OCI-LY7 (cell line): ENCODE measurements around the gene BRINP2. TPM values are rescaled to one million over a fixed set of nuclear protein-coding genes. Genes with fewer than 3 reads are reported as not detected.

Source experiments
- BruUV-seq: library from RNA; stranded (reverse); fragments of 400-500 nt; replicated peaks from 2 replicates; lab custom pipeline; 2021; lab: Mats Ljungman, UMichigan
- CTCF ChIA-PET: fragments of 300-600 bp; sonication (Branson Sonifier 250); formaldehyde crosslinking; loops from one replicate; lab custom pipeline; 2022; ENCODE audit warnings: antibody characterized with exemption; ENCODE audit not compliant: unreplicated experiment; lab: Charles Lee
- POLR2A ChIA-PET: fragments of 300-600 bp; sonication (Branson Sonifier 250); formaldehyde crosslinking; loops from one replicate; lab custom pipeline; 2022; ENCODE audit warnings: antibody characterized with exemption; lab: Charles Lee
- DNase-seq: peaks from one replicate; pipeline ENCODE4 v3.0.0-alpha.2; 2015; ENCODE audit warnings: low spot score
- H2AFZ ChIP-seq: fragments of 200-600 bp; sonication (generic), shearing (Covaris generic); 2 replicates; pipeline ENCODE4 v1.6.1; 2014; ENCODE audit warnings: mild to moderate bottlenecking, antibody characterized with exemption, low read length, moderate library complexity
- H3K27ac ChIP-seq: fragments of 200-600 bp; sonication (generic); 2 replicates; pipeline ENCODE4 v1.5.1; 2014; ENCODE audit warnings: mixed run types, low read depth, mild to moderate bottlenecking, moderate library complexity, low read length, inconsistent platforms; ENCODE audit not compliant: poor library complexity, severe bottlenecking
- H3K36me3 ChIP-seq: fragments of 200-600 bp; sonication (generic); 2 replicates; pipeline ENCODE4 v1.6.1; 2014; ENCODE audit warnings: mild to moderate bottlenecking, antibody characterized with exemption, low read length, moderate library complexity, mixed read lengths; ENCODE audit not compliant: insufficient read depth
- H3K4me1 ChIP-seq: fragments of 200-600 bp; sonication (generic); 2 replicates; pipeline ENCODE4 v1.5.1; 2014; ENCODE audit warnings: mild to moderate bottlenecking, low read length; ENCODE audit not compliant: insufficient read depth, poor library complexity, severe bottlenecking
- H3K4me2 ChIP-seq: fragments of 200-600 bp; sonication (generic); 2 replicates; pipeline ENCODE4 v1.6.1; 2014; ENCODE audit warnings: mild to moderate bottlenecking, low read length
- H3K4me3 ChIP-seq: fragments of 200-600 bp; sonication (generic); 2 replicates; pipeline ENCODE4 v1.5.1; 2014; ENCODE audit warnings: mild to moderate bottlenecking, low read depth, low read length; ENCODE audit not compliant: poor library complexity, severe bottlenecking
- H3K79me2 ChIP-seq: fragments of 200-600 bp; sonication (generic); 2 replicates; pipeline ENCODE4 v1.6.1; 2016; ENCODE audit warnings: low read depth, mild to moderate bottlenecking, low read length, moderate library complexity, mixed read lengths; ENCODE audit not compliant: insufficient read depth
- H3K9me2 ChIP-seq: fragments of 200-600 bp; sonication (generic); 2 replicates; pipeline ENCODE4 v1.6.1; 2016; ENCODE audit warnings: mild to moderate bottlenecking, low read length, mixed read lengths; ENCODE audit not compliant: insufficient read depth
- H3K9me3 ChIP-seq: fragments of 200-600 bp; sonication (generic); 2 replicates; pipeline ENCODE4 v1.6.1; 2014; ENCODE audit warnings: mild to moderate bottlenecking, mixed run types, low read length, mixed read lengths
- H4K20me1 ChIP-seq: fragments of 200-600 bp; sonication (generic); 2 replicates; pipeline ENCODE4 v1.6.1; 2014; ENCODE audit warnings: mild to moderate bottlenecking, antibody characterized with exemption, low read length, moderate library complexity, mixed read lengths; ENCODE audit not compliant: insufficient read depth
- CTCF ChIP-seq: fragments of 200-600 bp; sonication (generic); conservative IDR thresholded peaks from 2 replicates; pipeline ENCODE4 v1.5.1; 2014; ENCODE audit warnings: mild to moderate bottlenecking, antibody characterized with exemption, low read length, moderate library complexity, mixed read lengths
- EZH2phosphoT487 ChIP-seq: fragments of 200-600 bp; sonication (generic); IDR thresholded peaks from 2 replicates; pipeline ENCODE4 v1.6.1; 2018; ENCODE audit warnings: low read depth, borderline replicate concordance, mild to moderate bottlenecking, mixed run types, antibody characterized with exemption, low read length, moderate library complexity, mixed read lengths
- intact Hi-C: fragments of 100-400 bp; cut with micrococcal nuclease; formaldehyde crosslinking; loops from one replicate; pipeline ENCODE4 v1.10.0; 2022; ENCODE audit not compliant: unreplicated experiment
- total RNA-seq, 2 experiments: library from RNA; depleted of rRNA in 1 of 2; stranded (reverse); fragments of >200 nt in 1 of 2; shearing (Covaris generic) in 1 of 2; gene quantifications; 2 replicates each; pipeline ENCODE4 v1.2.3, GENCODE V29; 2014 to 2022

BRINP2 gene
- total RNA-seq, 2 experiments from 2014 or later: not detected

DNA sequence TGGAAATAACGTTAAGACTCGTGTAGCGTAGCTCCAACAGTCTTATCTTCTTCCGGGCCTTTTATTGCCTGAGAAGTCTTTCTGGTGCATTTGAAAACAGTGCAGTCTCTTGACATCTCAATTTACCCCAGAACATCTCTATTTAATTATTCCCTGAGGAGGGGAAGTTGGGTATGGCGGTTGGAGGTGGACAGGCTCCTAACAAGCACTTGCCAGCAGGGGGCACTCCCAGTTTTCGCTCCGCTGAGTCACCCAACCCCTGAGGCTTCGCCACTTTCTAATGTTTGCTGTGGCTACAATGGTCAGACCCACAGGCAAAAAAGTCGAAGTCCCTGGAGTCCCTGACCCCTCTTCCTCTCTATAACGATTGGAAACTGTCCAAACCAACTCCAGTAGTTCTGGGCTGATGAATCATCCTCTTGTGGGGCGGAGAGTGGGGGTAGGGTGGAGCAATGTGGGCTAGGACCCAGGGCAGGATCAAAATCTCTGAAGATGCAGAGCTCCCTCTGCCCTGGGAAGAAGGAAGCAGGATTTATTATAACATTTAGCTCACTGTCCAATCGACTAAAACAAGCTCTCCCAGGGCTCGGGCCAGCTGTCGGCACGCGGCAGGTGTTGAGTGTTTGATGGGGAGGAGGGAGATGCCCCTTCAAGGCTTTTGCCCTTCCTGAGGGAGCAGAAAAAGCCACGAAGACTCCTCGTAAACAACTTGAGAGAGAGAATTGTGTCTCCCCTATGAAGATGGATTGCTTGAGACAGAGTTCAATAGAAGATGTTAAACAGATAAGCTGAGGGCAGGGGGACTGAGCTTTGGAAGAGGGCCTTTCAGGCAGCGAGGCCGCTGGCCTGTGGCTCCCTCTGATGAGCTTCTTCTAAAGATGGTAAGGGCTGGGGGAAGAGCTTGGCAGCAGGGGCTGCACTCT, 85.7 kb downstream of the BRINP2 start:
- H3K4me1 ChIP-seq: no peaks in the 10 kb centered on the region
- H3K36me3 ChIP-seq: no peaks in the 10 kb centered on the region
- no TSS peak for BruUV-seq
- intact Hi-C loops: no loop called here
- no peak overlapping the region for H3K27ac ChIP-seq
- DNase-seq: peak; percentile 4
- TF ChIP-seq CTCF (peak; percentile 66), EZH2phosphoT487 (no peak)
- no peaks in the 10 kb centered on the region for H3K79me2 ChIP-seq
- H3K4me3 ChIP-seq: no peak overlapping the region
- H4K20me1 ChIP-seq: no peaks in the 10 kb centered on the region
- no peaks in the 10 kb centered on the region for H3K9me3 ChIP-seq
- ChIA-PET CTCF (no interaction called here), POLR2A (interaction anchor here (0.6 kb wide), 1 partner anchor 1533 kb away, joined by 4 read pairs; no protein-coding TSS in a partner anchor)
- H2AFZ ChIP-seq: no peak overlapping the region
- no peak overlapping the region for H3K4me2 ChIP-seq
- H3K9me2 ChIP-seq: no peaks in the 10 kb centered on the region

- H4K20me1 ChIP-seq: no peaks in the 10 kb centered on the region
- H3K4me3 ChIP-seq: no peak overlapping the region
- no peak for DNase-seq
- ChIA-PET CTCF (no interaction called here), POLR2A (no interaction called here)
- H3K79me2 ChIP-seq: no peaks in the 10 kb centered on the region
- H3K4me2 ChIP-seq: no peak overlapping the region
- no peak overlapping the region for H3K27ac ChIP-seq
- no peaks in the 10 kb centered on the region for H3K4me1 ChIP-seq
- intact Hi-C loops: no loop called here
- BruUV-seq: no TSS peak
- no peaks in the 10 kb centered on the region for H3K9me2 ChIP-seq
- H2AFZ ChIP-seq: no peak overlapping the region
- no peaks in the 10 kb centered on the region for H3K36me3 ChIP-seq
- no peak for TF ChIP-seq CTCF
- no peak for TF ChIP-seq EZH2phosphoT487
- H3K9me3 ChIP-seq: no peaks in the 10 kb centered on the region
Measured at GRCh38 chr1:177257128-177257527, 86.4 kb downstream of the BRINP2 start.

DNA sequence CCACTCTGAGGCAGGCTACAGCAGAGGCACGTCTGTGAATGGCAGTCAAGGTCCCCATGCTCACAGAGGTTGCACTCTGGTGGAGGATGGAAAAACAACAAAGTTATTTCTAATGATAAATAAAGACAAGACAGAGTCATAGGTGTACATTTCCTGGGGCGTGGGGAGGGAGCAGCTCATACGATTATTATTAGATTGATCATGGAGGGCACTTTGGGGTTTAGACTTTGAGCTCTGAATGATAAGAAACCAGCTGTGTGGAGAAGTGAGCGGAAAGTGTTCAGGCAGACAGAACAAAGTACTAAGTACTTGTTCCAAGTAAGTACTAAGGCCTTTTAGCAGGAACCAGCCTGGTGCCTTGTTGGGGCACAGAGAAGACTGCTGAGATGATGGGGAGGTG, 86.8 kb downstream of the BRINP2 start:
- no peaks in the 10 kb centered on the region for H3K79me2 ChIP-seq
- no peak overlapping the region for H3K27ac ChIP-seq
- no peak overlapping the region for H3K4me3 ChIP-seq
- H3K4me2 ChIP-seq: no peak overlapping the region
- ChIA-PET POLR2A (no interaction called here), CTCF (interaction anchor here (0.6 kb wide), 1 partner anchor 11 kb away, joined by 4 read pairs; no protein-coding TSS in a partner anchor)
- intact Hi-C loops: no loop called here
- no peaks in the 10 kb centered on the region for H3K36me3 ChIP-seq
- H3K9me2 ChIP-seq: no peaks in the 10 kb centered on the region
- no peak for DNase-seq
- no TSS peak for BruUV-seq
- H4K20me1 ChIP-seq: no peaks in the 10 kb centered on the region
- no peak overlapping the region for H2AFZ ChIP-seq
- no peaks in the 10 kb centered on the region for H3K9me3 ChIP-seq
- no peaks in the 10 kb centered on the region for H3K4me1 ChIP-seq
- TF ChIP-seq CTCF: no peak
- TF ChIP-seq EZH2phosphoT487: no peak
